Globus pallidus (tissue), 1 donor: Measurements from ENCODE around the gene NTM.

Experiments
- DNase-seq: peaks from one replicate; pipeline ENCODE4 v3.0.0-alpha.2; 2015; ENCODE audit warnings: low spot score

NTM gene

GRCh38 chr11:131644204-131644795 lies 273.9 kb downstream of the NTM start:
- no peak for DNase-seq

- no peak for DNase-seq
Observed at GRCh38 chr11:131645237-131645636, 274.8 kb downstream of the NTM start.

GRCh38 chr11:131649856-131650255 lies 279.4 kb downstream of the NTM start:
- DNase-seq = no peak

- DNase-seq = no peak
Observed at GRCh38 chr11:131652231-131652630, 281.8 kb downstream of the NTM start.

GRCh38 chr11:131653260-131653659 lies 282.8 kb downstream of the NTM start:
- DNase-seq = peak; percentile 65

GRCh38 chr11:131654849-131655248 lies 284.4 kb downstream of the NTM start:
- DNase-seq = no peak

GRCh38 chr11:131656179-131656838 lies 285.9 kb downstream of the NTM start:
- DNase-seq = no peak

- no peak for DNase-seq
Observed at GRCh38 chr11:131656839-131657211, 286.4 kb downstream of the NTM start.

GRCh38 chr11:131658414-131658813 lies 288.0 kb downstream of the NTM start:
- no peak for DNase-seq

GRCh38 chr11:131658952-131659351 lies 288.5 kb downstream of the NTM start:
- no peak for DNase-seq

GRCh38 chr11:131659931-131660330 lies 289.5 kb downstream of the NTM start:
- no peak for DNase-seq

- no peak for DNase-seq
Observed at GRCh38 chr11:131661132-131661531, 290.7 kb downstream of the NTM start.

GRCh38 chr11:131662317-131662972 lies 292.0 kb downstream of the NTM start:
- DNase-seq = no peak

- DNase-seq = no peak
Observed at GRCh38 chr11:131662993-131663392, 292.6 kb downstream of the NTM start.

- DNase-seq = peak; percentile 95
Observed at GRCh38 chr11:131663405-131664200, 293.2 kb downstream of the NTM start.

- DNase-seq = no peak
Observed at GRCh38 chr11:131664293-131664692, 293.9 kb downstream of the NTM start.

- DNase-seq = peak; percentile 87
Observed at GRCh38 chr11:131664816-131665215, 294.4 kb downstream of the NTM start.

- DNase-seq = no peak
Observed at GRCh38 chr11:131665344-131665968, 295.0 kb downstream of the NTM start.

- DNase-seq = no peak
Observed at GRCh38 chr11:131666006-131666405, 295.6 kb downstream of the NTM start.

GRCh38 chr11:131666617-131667016 lies 296.2 kb downstream of the NTM start:
- no peak for DNase-seq

- no peak for DNase-seq
Observed at GRCh38 chr11:131667566-131667965, 297.2 kb downstream of the NTM start.
